HEK293T (cell line): ENCODE data around the gene ST6GAL1.

Experiments
- CTCF ChIA-PET: fragments of 350-600 bp; formaldehyde crosslinking; extraction: SDS; loops from one replicate; lab custom pipeline; 2021; ENCODE audit warnings: antibody characterized with exemption, inconsistent platforms; lab: Yijun Ruan, JAX
- POLR2A ChIA-PET: fragments of 350-600 bp; formaldehyde crosslinking; extraction: SDS; loops from one replicate; lab custom pipeline; 2020; ENCODE audit warnings: antibody characterized with exemption, inconsistent platforms; lab: Yijun Ruan, JAX
- DNase-seq: peaks from one replicate; pipeline ENCODE4 v3.0.0; 2012; ENCODE audit warnings: mixed read lengths; ENCODE audit errors: extremely low spot score
- ARNT ChIP-seq: fragments of 450-650 bp; IDR thresholded peaks from 2 replicates; pipeline ENCODE4 v1.6.1; 2017; ENCODE audit warnings: mild to moderate bottlenecking
- BHLHE40 ChIP-seq: fragments of 450-650 bp; IDR thresholded peaks from 2 replicates; pipeline ENCODE4 v1.6.1; 2016; ENCODE audit warnings: mild to moderate bottlenecking, moderate library complexity, borderline replicate concordance
- CTBP1 ChIP-seq: fragments of 450-650 bp; IDR thresholded peaks from 2 replicates; pipeline ENCODE4 v1.6.1; 2016; ENCODE audit warnings: borderline replicate concordance
- ELF4 ChIP-seq: fragments of 450-650 bp; IDR thresholded peaks from 2 replicates; pipeline ENCODE4 v1.6.1; 2017; ENCODE audit warnings: antibody characterized with exemption
- FOXA1 ChIP-seq: fragments of 450-650 bp; IDR thresholded peaks from 2 replicates; pipeline ENCODE4 v1.6.1; 2016; ENCODE audit warnings: mild to moderate bottlenecking
- FOXK2 ChIP-seq: fragments of 450-650 bp; IDR thresholded peaks from 2 replicates; pipeline ENCODE4 v1.6.1; 2016; ENCODE audit warnings: mild to moderate bottlenecking
- FOXM1 ChIP-seq: fragments of 450-650 bp; IDR thresholded peaks from 2 replicates; pipeline ENCODE4 v1.6.1; 2017; ENCODE audit warnings: mild to moderate bottlenecking, borderline replicate concordance
- HDGF ChIP-seq: fragments of 450-650 bp; IDR thresholded peaks from 2 replicates; pipeline ENCODE4 v1.6.1; 2017; ENCODE audit warnings: antibody characterized with exemption, borderline replicate concordance
- L3MBTL2 ChIP-seq: fragments of 450-650 bp; conservative IDR thresholded peaks from 2 replicates; pipeline ENCODE4 v1.6.1; 2016; ENCODE audit warnings: mild to moderate bottlenecking
- LEF1 ChIP-seq: fragments of 450-650 bp; IDR thresholded peaks from 2 replicates; pipeline ENCODE4 v1.6.1; 2017; ENCODE audit warnings: mild to moderate bottlenecking, borderline replicate concordance
- NFRKB ChIP-seq: fragments of 450-650 bp; IDR thresholded peaks from 2 replicates; pipeline ENCODE4 v1.6.1; 2016; ENCODE audit warnings: mild to moderate bottlenecking, moderate library complexity
- PKNOX1 ChIP-seq: fragments of 450-650 bp; IDR thresholded peaks from 2 replicates; pipeline ENCODE4 v1.6.1; 2016
- SP1 ChIP-seq: fragments of 450-650 bp; IDR thresholded peaks from 2 replicates; pipeline ENCODE4 v1.6.1; 2017
- SUZ12 ChIP-seq: fragments of 450-650 bp; IDR thresholded peaks from 2 replicates; pipeline ENCODE4 v1.6.1; 2016; ENCODE audit warnings: mild to moderate bottlenecking
- TARDBP ChIP-seq: fragments of 450-650 bp; IDR thresholded peaks from 2 replicates; pipeline ENCODE4 v1.6.1; 2016
- ZNF384 ChIP-seq: fragments of 450-650 bp; IDR thresholded peaks from 2 replicates; pipeline ENCODE4 v1.6.1; 2016

The ST6GAL1 gene

GRCh38 chr3:187122261-187122660 lies 191.9 kb downstream of the ST6GAL1 start:
- ChIA-PET CTCF (interaction anchor here (1.0 kb wide), 1 partner anchor 17 kb away, joined by 3 read pairs; the partner anchor contains the start of gene RPL39L), POLR2A (interaction anchor here (1.5 kb wide), 1 partner anchor 17 kb away, joined by 8 read pairs; the partner anchor contains the start of gene RPL39L)
- TF ChIP-seq L3MBTL2: no peak
- no peak for TF ChIP-seq ELF4
- DNase-seq: no peak

- DNase-seq: no peak
- POLR2A ChIA-PET: no interaction called here
These were observed 195.1 kb downstream of the ST6GAL1 start for GRCh38 chr3:187125319-187126031.

More at GRCh38 chr3:187125319-187126031, 195.1 kb downstream of the ST6GAL1 start:
- CTCF ChIA-PET: no interaction called here
- no peak for TF ChIP-seq PKNOX1
- no peak for TF ChIP-seq CTBP1
- TF ChIP-seq SUZ12: no peak
- no peak for TF ChIP-seq BHLHE40
- TF ChIP-seq ZNF384: no peak
- no peak for TF ChIP-seq FOXK2
- TF ChIP-seq FOXM1: no peak
- TF ChIP-seq NFRKB: no peak
- no peak for TF ChIP-seq SP1
- TF ChIP-seq L3MBTL2: no peak
- TF ChIP-seq HDGF: no peak
- no peak for TF ChIP-seq ELF4
- TF ChIP-seq TARDBP: no peak
- TF ChIP-seq FOXA1: no peak
- no peak for TF ChIP-seq ARNT
- TF ChIP-seq LEF1: no peak
